Caco-2 (cell line): ENCODE results near the gene STARD3NL. TPM values are rescaled to one million over a fixed set of nuclear protein-coding genes. Genes with fewer than 3 reads are reported as not detected.
"Not testable (repeated sequence)": the region's sequence is repeated elsewhere in the genome, so short reads cannot be mapped to it uniquely, and the experiment has no call there.

Source experiments
- BruUV-seq: library from RNA; stranded (reverse); fragments of 400-500 nt; replicated peaks from 2 replicates; lab custom pipeline; 2021; lab: Mats Ljungman, UMichigan
- CTCF ChIA-PET: fragments of 300-600 bp; sonication (Branson Sonifier 250); formaldehyde crosslinking; loops from one replicate; lab custom pipeline; 2022; ENCODE audit warnings: antibody characterized with exemption; lab: Charles Lee
- POLR2A ChIA-PET: fragments of 300-600 bp; sonication (Branson Sonifier 250); formaldehyde crosslinking; loops from one replicate; lab custom pipeline; 2022; ENCODE audit warnings: antibody characterized with exemption; lab: Charles Lee
- DNase-seq, 2 experiments: peaks; one replicate each; pipeline versions ENCODE4 v3.0.0 to v3.0.0-alpha.2; 2020 to 2022
- H3K27me3 ChIP-seq: replicated peaks from 2 replicates; pipeline ENCODE4 v1.6.0; 2011; ENCODE audit warnings: low read length; ENCODE audit not compliant: control insufficient read depth, insufficient read depth
- H3K36me3 ChIP-seq: 2 replicates; pipeline ENCODE4 v1.5.1; 2011; ENCODE audit warnings: low read length; ENCODE audit not compliant: control insufficient read depth, insufficient read depth
- H3K4me1 ChIP-seq: fragments of 250-450 bp; sonication (Bioruptor Pico); 2 replicates; pipeline ENCODE4 v1.5.1; 2020; ENCODE audit warnings: mild to moderate bottlenecking
- H3K4me3 ChIP-seq: 2 replicates; pipeline ENCODE4 v1.5.1; 2011; ENCODE audit warnings: low read depth, mild to moderate bottlenecking, control low read depth, low read length
- H3K9me3 ChIP-seq: fragments of 250-450 bp; sonication (Bioruptor Pico); 2 replicates; pipeline ENCODE4 v1.5.1; 2020; ENCODE audit warnings: mild to moderate bottlenecking, moderate library complexity
- H3K27ac Mint-ChIP-seq: one replicate; pipeline ENCODE4 v1.8.0; 2022; ENCODE audit warnings: mixed read lengths; ENCODE audit not compliant: unreplicated experiment
- H3K27me3 Mint-ChIP-seq: one replicate; pipeline ENCODE4 v1.8.0; 2022; ENCODE audit warnings: mixed read lengths; ENCODE audit not compliant: insufficient read depth, unreplicated experiment
- H3K36me3 Mint-ChIP-seq: one replicate; pipeline ENCODE4 v1.8.0; 2022; ENCODE audit warnings: mild to moderate bottlenecking, mixed read lengths; ENCODE audit not compliant: insufficient read depth, unreplicated experiment
- H3K4me1 Mint-ChIP-seq: one replicate; pipeline ENCODE4 v1.8.0; 2022; ENCODE audit warnings: low read depth, mixed read lengths; ENCODE audit not compliant: unreplicated experiment
- H3K4me3 Mint-ChIP-seq: one replicate; pipeline ENCODE4 v1.8.0; 2022; ENCODE audit warnings: mild to moderate bottlenecking, moderate library complexity, mixed read lengths; ENCODE audit not compliant: unreplicated experiment
- H3K9me3 Mint-ChIP-seq: one replicate; pipeline ENCODE4 v1.8.0; 2022; ENCODE audit warnings: mixed read lengths; ENCODE audit not compliant: unreplicated experiment
- CTCF ChIP-seq, 2 experiments: fragments of 200-600 bp in 1 of 2; IDR thresholded peaks; 1 replicate in 1 of 2; 2 replicates in 1 of 2; pipeline versions ENCODE4 v1.5.1 to v1.8.0; 2011 to 2022; ENCODE audit warnings: antibody characterized with exemption in 1 of 2, control low read depth in 1 of 2, inconsistent platforms in 1 of 2, low read depth in 1 of 2, low read length in 1 of 2, mild to moderate bottlenecking in 1 of 2, moderate library complexity in 1 of 2; ENCODE audit not compliant: insufficient read depth in 1 of 2, severe bottlenecking in 1 of 2, unreplicated experiment in 1 of 2
- intact Hi-C: fragments of 100-400 bp; cut with micrococcal nuclease; formaldehyde crosslinking; loops from one replicate; pipeline ENCODE4 v1.10.0; 2022; ENCODE audit not compliant: unreplicated experiment
- total RNA-seq: library from RNA; stranded (reverse); gene quantifications from 2 replicates; pipeline ENCODE4 v1.2.3, GENCODE V29; 2022

Gene STARD3NL
- total RNA-seq, 1 experiment from 2014 or later: 32.6 TPM

- Mint-ChIP-seq H3K4me3 (no peak overlapping the region), H3K9me3 (no peaks in the 10 kb centered on the region), H3K4me1 (no peaks in the 10 kb centered on the region), H3K36me3 (no peaks in the 10 kb centered on the region), H3K27me3 (peaks cover 8% of the 10 kb centered on the region), H3K27ac (no peak overlapping the region)
- Histone ChIP-seq H3K36me3 (no peaks in the 10 kb centered on the region), H3K4me3 (no peak overlapping the region), H3K27me3 (no peaks in the 10 kb centered on the region), H3K4me1 (no peaks in the 10 kb centered on the region), H3K9me3 (no peaks in the 10 kb centered on the region)
- DNase-seq: no peak
- ChIA-PET CTCF (no interaction called here), POLR2A (no interaction called here)
- TF ChIP-seq CTCF (IDR thresholded peaks at IDR 0.05; ENCODE audit: insufficient read depth in 1 of 2, low read depth in 1 of 2, low read length in 1 of 2, severe bottlenecking in 1 of 2, unreplicated experiment in 1 of 2): no peak
- no TSS peak for BruUV-seq
- intact Hi-C loops: no loop called here
These were observed 84.5 kb downstream of the STARD3NL start for GRCh38 chr7:38262545-38262944.

- H3K4me1 ChIP-seq, H3K4me3 ChIP-seq, H3K4me1 Mint-ChIP-seq, H3K9me3 ChIP-seq, H3K36me3 ChIP-seq, POLR2A ChIA-PET, H3K27me3 ChIP-seq, H3K27me3 Mint-ChIP-seq, H3K36me3 Mint-ChIP-seq, H3K9me3 Mint-ChIP-seq, DNase-seq, CTCF ChIA-PET, H3K27ac Mint-ChIP-seq, intact Hi-C loops, BruUV-seq, H3K4me3 Mint-ChIP-seq: not testable (repeated sequence)
These were observed 85.2 kb downstream of the STARD3NL start for GRCh38 chr7:38263274-38263673.

GRCh38 chr7:38264602-38265001 lies 86.6 kb downstream of the STARD3NL start:
- H3K4me1 Mint-ChIP-seq, H3K36me3 Mint-ChIP-seq, H3K9me3 Mint-ChIP-seq, H3K9me3 ChIP-seq, H3K27ac Mint-ChIP-seq, H3K27me3 ChIP-seq, H3K4me3 ChIP-seq, BruUV-seq, H3K27me3 Mint-ChIP-seq, H3K4me1 ChIP-seq, CTCF ChIA-PET, intact Hi-C loops, DNase-seq, H3K36me3 ChIP-seq, POLR2A ChIA-PET, H3K4me3 Mint-ChIP-seq: not testable (repeated sequence)

GRCh38 chr7:38265958-38266357 lies 87.9 kb downstream of the STARD3NL start:
- H3K4me1 Mint-ChIP-seq, CTCF ChIA-PET: not testable (repeated sequence)

GRCh38 chr7:38269704-38270346 lies 91.8 kb downstream of the STARD3NL start:
- H3K27me3 Mint-ChIP-seq, H3K4me1 Mint-ChIP-seq, H3K27me3 ChIP-seq, H3K9me3 ChIP-seq, H3K36me3 Mint-ChIP-seq, intact Hi-C loops, H3K27ac Mint-ChIP-seq, CTCF ChIA-PET, H3K4me3 ChIP-seq, DNase-seq, BruUV-seq, H3K36me3 ChIP-seq, H3K4me3 Mint-ChIP-seq, H3K4me1 ChIP-seq, H3K9me3 Mint-ChIP-seq: not testable (repeated sequence)
- POLR2A ChIA-PET: interaction anchor here (0.6 kb wide), 1 partner anchor 1508 kb away, joined by 8 read pairs; no protein-coding TSS in a partner anchor

More at GRCh38 chr7:38265958-38266357, 87.9 kb downstream of the STARD3NL start:
- H3K27me3 Mint-ChIP-seq, H3K9me3 Mint-ChIP-seq, BruUV-seq, H3K27ac Mint-ChIP-seq, H3K9me3 ChIP-seq, H3K4me3 ChIP-seq, POLR2A ChIA-PET, H3K4me3 Mint-ChIP-seq, H3K27me3 ChIP-seq, intact Hi-C loops, DNase-seq, H3K36me3 Mint-ChIP-seq, H3K36me3 ChIP-seq, H3K4me1 ChIP-seq: not testable (repeated sequence)

GRCh38 chr7:38270405-38270804 lies 92.4 kb downstream of the STARD3NL start:
- H3K4me3 Mint-ChIP-seq, H3K27me3 Mint-ChIP-seq, H3K9me3 ChIP-seq, H3K36me3 ChIP-seq, H3K27me3 ChIP-seq, H3K4me1 Mint-ChIP-seq, DNase-seq, CTCF ChIA-PET, POLR2A ChIA-PET, H3K4me3 ChIP-seq, BruUV-seq, H3K36me3 Mint-ChIP-seq, intact Hi-C loops, H3K4me1 ChIP-seq, H3K27ac Mint-ChIP-seq, H3K9me3 Mint-ChIP-seq: not testable (repeated sequence)
